M059J (cell line): Measurements from ENCODE around the gene ISCA2. TPM values are rescaled to one million over a fixed set of nuclear protein-coding genes. Genes with fewer than 3 reads are reported as not detected.
A peak's percentile ranks its signal among the peaks of the same experiment; 100 is the strongest.

Source experiments
- DNase-seq: peaks from one replicate; pipeline ENCODE4 v3.0.0-alpha.2; 2012; ENCODE audit warnings: low read depth
- total RNA-seq: library from RNA; depleted of rRNA; stranded (reverse); fragments of >200 nt; shearing (Covaris generic); gene quantifications from 2 replicates; pipeline ENCODE4 v1.2.3, GENCODE V29; 2014

The ISCA2 gene
- total RNA-seq, 1 experiment from 2014 or later = 29.8 TPM

GRCh38 chr14:74482571-74482970 is 11.0 kb upstream of the ISCA2 start:
- DNase-seq = no peak

- no peak for DNase-seq
Observed at GRCh38 chr14:74483321-74483720, 10.2 kb upstream of the ISCA2 start.

GRCh38 chr14:74486164-74486563 is 7.4 kb upstream of the ISCA2 start:
- no peak for DNase-seq

GRCh38 chr14:74488786-74489397 is 4.7 kb upstream of the ISCA2 start:
- peak; percentile 93 for DNase-seq

- DNase-seq = no peak
Observed at GRCh38 chr14:74490486-74490885, 3.1 kb upstream of the ISCA2 start.

GRCh38 chr14:74491956-74492775 is 1.4 kb upstream of the ISCA2 start:
- peak; percentile 68 for DNase-seq

GRCh38 chr14:74492776-74493342 is 706 bp upstream of the ISCA2 start, which contains the start of gene NPC2:
TSS of gene NPC2 (minus strand) at chr14:74493305. CDS start at chr14:74493274, 31 bp downstream.
- DNase-seq = peak; percentile 30

GRCh38 chr14:74495356-74495755 is 1.8 kb downstream of the ISCA2 start:
- no peak for DNase-seq

- DNase-seq = peak; percentile 18
Observed at GRCh38 chr14:74500417-74501134, 7.0 kb downstream of the ISCA2 start.

GRCh38 chr14:74501135-74501614 is 7.6 kb downstream of the ISCA2 start:
- peak; percentile 49 for DNase-seq

- DNase-seq = no peak
Observed at GRCh38 chr14:74501691-74502090, 8.1 kb downstream of the ISCA2 start.

- peak; percentile 63 for DNase-seq
Observed at GRCh38 chr14:74502236-74503019, 8.9 kb downstream of the ISCA2 start.

- no peak for DNase-seq
Observed at GRCh38 chr14:74503291-74503937, 9.8 kb downstream of the ISCA2 start.

- DNase-seq = no peak
Observed at GRCh38 chr14:74503938-74504335, 10.4 kb downstream of the ISCA2 start.

- no peak for DNase-seq
Observed at GRCh38 chr14:74504412-74504811, 10.8 kb downstream of the ISCA2 start.

- no peak for DNase-seq
Observed at GRCh38 chr14:74504874-74505720, 11.5 kb downstream of the ISCA2 start.

- no peak for DNase-seq
Observed at GRCh38 chr14:74505831-74506230, 12.3 kb downstream of the ISCA2 start.

- no peak for DNase-seq
Observed at GRCh38 chr14:74506411-74506851, 12.9 kb downstream of the ISCA2 start.

- DNase-seq = no peak
Observed at GRCh38 chr14:74507085-74507484, 13.5 kb downstream of the ISCA2 start.

GRCh38 chr14:74507840-74508239 is 14.3 kb downstream of the ISCA2 start:
- DNase-seq = no peak
